Stimulated activated effector memory CD8-positive, alpha-beta T cell treated with anti-CD3 and anti-CD28 coated beads, Interleukin-12 subunit alpha, Interleukin-12 subunit beta, amount 100 ng/mL, for 72 hours (primary cell): Measurements from ENCODE around the gene COL27A1.

Experiments used
- ATAC-seq: fragments of 150-1000 bp; cut with Tn5 transposase; 2 replicates; pipeline ENCODE4 v1.10.0; 2021
- DNase-seq, 2 donors: peaks; one replicate each; pipeline ENCODE4 v3.0.0; 2021 to 2022; ENCODE audit warnings: low spot score in 2 of 2
- H3K27ac Mint-ChIP-seq: one replicate; pipeline ENCODE4 v1.8.0; 2022; ENCODE audit warnings: mild to moderate bottlenecking, mixed read lengths
- H3K36me3 Mint-ChIP-seq: one replicate; pipeline ENCODE4 v1.8.0; 2022; ENCODE audit warnings: mild to moderate bottlenecking, mixed read lengths
- H3K4me1 Mint-ChIP-seq: one replicate; pipeline ENCODE4 v1.8.0; 2022; ENCODE audit warnings: mixed read lengths
- H3K4me3 Mint-ChIP-seq: one replicate; pipeline ENCODE4 v1.8.0; 2022; ENCODE audit warnings: mild to moderate bottlenecking, mixed read lengths
- H3K9me3 Mint-ChIP-seq: one replicate; pipeline ENCODE4 v1.8.0; 2022; ENCODE audit warnings: mixed read lengths

COL27A1 gene

GRCh38 chr9:114275246-114276004 is 120.1 kb downstream of the COL27A1 start:
- no peaks in the 10 kb centered on the region for H3K36me3 Mint-ChIP-seq
- H3K9me3 Mint-ChIP-seq, result peaks cover 3% of the 10 kb centered on the region
- H3K27ac Mint-ChIP-seq, result no peak overlapping the region
- DNase-seq (no peak), ATAC-seq (no peak)
- no peak overlapping the region for H3K4me3 Mint-ChIP-seq
- no peaks in the 10 kb centered on the region for H3K4me1 Mint-ChIP-seq

GRCh38 chr9:114276908-114277821 is 121.8 kb downstream of the COL27A1 start:
- Mint-ChIP-seq H3K4me1 (no peaks in the 10 kb centered on the region), H3K27ac (no peak overlapping the region), H3K36me3 (no peaks in the 10 kb centered on the region), H3K4me3 (no peak overlapping the region), H3K9me3 (peaks cover 3% of the 10 kb centered on the region)
- DNase-seq (no peak), ATAC-seq (peak; percentile 42)

GRCh38 chr9:114278356-114278755 is 123.0 kb downstream of the COL27A1 start:
- H3K36me3 Mint-ChIP-seq, result no peaks in the 10 kb centered on the region
- ATAC-seq (no peak), DNase-seq (no peak)
- no peak overlapping the region for H3K27ac Mint-ChIP-seq
- H3K4me1 Mint-ChIP-seq, result peaks cover 10% of the 10 kb centered on the region
- no peak overlapping the region for H3K4me3 Mint-ChIP-seq
- H3K9me3 Mint-ChIP-seq, result peaks cover 3% of the 10 kb centered on the region

- DNase-seq, result no peak
- Mint-ChIP-seq H3K27ac (no peak overlapping the region), H3K36me3 (no peaks in the 10 kb centered on the region), H3K9me3 (peaks cover 3% of the 10 kb centered on the region), H3K4me1 (peaks cover 10% of the 10 kb centered on the region), H3K4me3 (no peak overlapping the region)
- ATAC-seq, result no peak
Observed at GRCh38 chr9:114278881-114279570, 123.7 kb downstream of the COL27A1 start.

GRCh38 chr9:114279693-114280092 is 124.4 kb downstream of the COL27A1 start:
- Mint-ChIP-seq H3K9me3 (peaks cover 3% of the 10 kb centered on the region), H3K27ac (no peak overlapping the region), H3K4me1 (peaks cover 10% of the 10 kb centered on the region), H3K4me3 (no peak overlapping the region), H3K36me3 (no peaks in the 10 kb centered on the region)
- ATAC-seq (no peak), DNase-seq (no peak)

GRCh38 chr9:114280636-114281472 is 125.5 kb downstream of the COL27A1 start:
- Mint-ChIP-seq H3K36me3 (no peaks in the 10 kb centered on the region), H3K9me3 (peaks cover 3% of the 10 kb centered on the region), H3K27ac (no peak overlapping the region), H3K4me3 (no peak overlapping the region), H3K4me1 (peaks cover 10% of the 10 kb centered on the region)
- DNase-seq, result no peak
- ATAC-seq, result no peak

GRCh38 chr9:114281473-114282103 is 126.3 kb downstream of the COL27A1 start:
- Mint-ChIP-seq H3K9me3 (peaks cover 3% of the 10 kb centered on the region), H3K4me1 (peaks cover 10% of the 10 kb centered on the region), H3K4me3 (no peak overlapping the region), H3K36me3 (no peaks in the 10 kb centered on the region), H3K27ac (no peak overlapping the region)
- DNase-seq, result no peak
- no peak for ATAC-seq

GRCh38 chr9:114282104-114282485 is 126.8 kb downstream of the COL27A1 start:
- Mint-ChIP-seq H3K36me3 (no peaks in the 10 kb centered on the region), H3K4me3 (no peak overlapping the region), H3K4me1 (peaks cover 10% of the 10 kb centered on the region), H3K27ac (no peak overlapping the region), H3K9me3 (peaks cover 3% of the 10 kb centered on the region)
- DNase-seq (no peak), ATAC-seq (no peak)

GRCh38 chr9:114282507-114282906 is 127.2 kb downstream of the COL27A1 start:
- Mint-ChIP-seq H3K4me1 (peaks cover 10% of the 10 kb centered on the region), H3K36me3 (no peaks in the 10 kb centered on the region), H3K4me3 (no peak overlapping the region), H3K9me3 (peaks cover 3% of the 10 kb centered on the region), H3K27ac (no peak overlapping the region)
- no peak for DNase-seq
- peak; percentile 46 for ATAC-seq

GRCh38 chr9:114282926-114283325 is 127.6 kb downstream of the COL27A1 start:
- peaks cover 3% of the 10 kb centered on the region for H3K9me3 Mint-ChIP-seq
- no peak overlapping the region for H3K4me3 Mint-ChIP-seq
- no peak overlapping the region for H3K27ac Mint-ChIP-seq
- ATAC-seq (peak; percentile 84), DNase-seq (peak in 1 of 2 donors; percentile 57)
- peaks cover 10% of the 10 kb centered on the region for H3K4me1 Mint-ChIP-seq
- no peaks in the 10 kb centered on the region for H3K36me3 Mint-ChIP-seq

GRCh38 chr9:114283551-114284111 is 128.3 kb downstream of the COL27A1 start:
- DNase-seq (no peak), ATAC-seq (no peak)
- no peaks in the 10 kb centered on the region for H3K36me3 Mint-ChIP-seq
- H3K4me3 Mint-ChIP-seq, result no peak overlapping the region
- H3K4me1 Mint-ChIP-seq, result peaks cover 10% of the 10 kb centered on the region
- H3K9me3 Mint-ChIP-seq, result no peaks in the 10 kb centered on the region
- no peak overlapping the region for H3K27ac Mint-ChIP-seq

GRCh38 chr9:114284316-114285060 is 129.2 kb downstream of the COL27A1 start:
- Mint-ChIP-seq H3K9me3 (no peaks in the 10 kb centered on the region), H3K27ac (no peak overlapping the region), H3K36me3 (no peaks in the 10 kb centered on the region), H3K4me3 (no peak overlapping the region), H3K4me1 (peaks cover 10% of the 10 kb centered on the region)
- DNase-seq (no peak), ATAC-seq (no peak)

- H3K36me3 Mint-ChIP-seq, result no peaks in the 10 kb centered on the region
- no peak overlapping the region for H3K4me3 Mint-ChIP-seq
- ATAC-seq (no peak), DNase-seq (no peak)
- H3K27ac Mint-ChIP-seq, result no peak overlapping the region
- no peaks in the 10 kb centered on the region for H3K9me3 Mint-ChIP-seq
- H3K4me1 Mint-ChIP-seq, result peaks cover 10% of the 10 kb centered on the region
Observed at GRCh38 chr9:114285166-114285867, 130.0 kb downstream of the COL27A1 start.
